H7 (cell line): ENCODE results near the gene OXA1L. TPM values are rescaled to one million over a fixed set of nuclear protein-coding genes. Genes with fewer than 3 reads are reported as not detected.
"Not testable (repeated sequence)": the region's sequence is repeated elsewhere in the genome, so short reads cannot be mapped to it uniquely, and the experiment has no call there.

Experiments
- DNase-seq: peaks from one replicate; pipeline ENCODE4 v3.0.0; 2012
- H3K27me3 ChIP-seq: 2 replicates; pipeline ENCODE4 v1.6.0; 2011; ENCODE audit warnings: mild to moderate bottlenecking, low read length; ENCODE audit not compliant: control insufficient read depth, insufficient read depth
- H3K36me3 ChIP-seq: replicated peaks from 2 replicates; pipeline ENCODE4 v1.5.1; 2011; ENCODE audit warnings: low read length; ENCODE audit not compliant: control insufficient read depth, insufficient read depth
- H3K4me3 ChIP-seq: 2 replicates; pipeline ENCODE4 v1.5.1; 2011; ENCODE audit warnings: low read depth, mild to moderate bottlenecking, control low read depth, low read length, moderate library complexity; ENCODE audit not compliant: insufficient read depth
- total RNA-seq: library from RNA; depleted of rRNA; stranded (reverse); fragments of >200 nt; shearing (Covaris generic); gene quantifications from 2 replicates; pipeline ENCODE4 v1.2.3, GENCODE V29; 2014

Gene OXA1L
- total RNA-seq, 1 experiment from 2014 or later = 192 TPM

DNA sequence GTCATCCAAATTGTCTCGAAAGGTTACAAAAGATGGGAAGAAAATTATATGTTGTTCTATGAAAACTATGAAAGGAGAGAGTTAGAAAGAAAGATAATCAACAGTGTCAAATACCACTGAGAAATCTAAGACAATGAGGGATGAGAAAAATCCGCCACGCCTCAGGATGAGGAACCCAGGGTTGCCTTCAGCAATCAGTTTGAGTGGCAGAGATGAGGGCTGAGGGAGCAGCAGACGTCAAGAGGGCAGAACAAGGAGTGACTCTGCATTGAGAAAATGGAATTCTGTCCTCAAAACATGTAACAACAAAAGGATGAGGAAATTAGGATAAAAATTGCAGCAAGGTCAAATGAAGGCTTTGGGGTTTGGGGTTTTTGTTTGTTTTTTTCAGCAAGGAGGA is 18.3 kb upstream of the OXA1L start:
- H3K4me3 ChIP-seq = no peak overlapping the region
- DNase-seq = no peak
- no peaks in the 10 kb centered on the region for H3K36me3 ChIP-seq
- no peaks in the 10 kb centered on the region for H3K27me3 ChIP-seq

DNA sequence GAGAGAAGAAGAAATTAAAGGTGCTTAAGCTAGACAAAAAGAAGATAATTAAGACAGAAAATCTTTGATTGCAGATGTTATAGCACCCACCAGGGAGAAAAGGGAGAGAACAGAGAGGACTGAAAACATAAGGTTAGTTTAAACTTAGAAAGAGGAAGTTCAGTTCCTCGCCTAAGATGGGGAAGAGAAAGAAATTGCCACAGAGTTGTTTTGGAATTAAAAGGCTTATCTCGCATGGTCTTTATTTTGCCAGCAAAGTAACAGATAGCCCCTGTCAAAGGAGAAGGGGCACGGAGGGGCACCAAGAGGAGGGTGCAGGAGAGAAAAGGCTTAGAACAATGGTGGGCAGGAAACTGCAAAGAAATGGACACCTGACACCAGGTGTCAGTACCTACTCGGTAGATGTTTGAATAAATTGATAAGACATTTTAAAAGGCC is 17.8 kb upstream of the OXA1L start:
- no peaks in the 10 kb centered on the region for H3K36me3 ChIP-seq
- H3K4me3 ChIP-seq = no peak overlapping the region
- no peak for DNase-seq
- H3K27me3 ChIP-seq = no peaks in the 10 kb centered on the region

DNA sequence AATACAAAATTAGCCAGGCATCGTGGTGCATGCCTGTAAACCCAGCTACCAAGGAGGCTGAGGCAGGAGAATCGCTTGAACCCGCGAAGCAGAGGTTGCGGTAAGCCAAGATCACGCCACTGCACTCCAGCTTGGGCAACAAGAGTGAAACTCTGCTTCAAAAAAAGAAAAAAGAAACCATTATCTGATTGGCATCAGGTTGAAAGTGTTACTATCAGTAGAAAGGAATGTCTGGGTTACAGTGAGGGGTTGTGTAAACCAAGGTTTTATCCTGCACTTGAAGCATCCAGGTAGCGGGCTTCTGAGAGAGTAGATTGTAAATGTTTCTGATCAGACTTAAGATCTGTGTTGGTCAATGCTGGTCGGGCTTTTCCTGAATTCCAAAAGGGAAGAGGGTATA is 14.1 kb upstream of the OXA1L start:
- DNase-seq = no peak
- H3K4me3 ChIP-seq = no peak overlapping the region
- no peaks in the 10 kb centered on the region for H3K27me3 ChIP-seq
- no peaks in the 10 kb centered on the region for H3K36me3 ChIP-seq

DNA sequence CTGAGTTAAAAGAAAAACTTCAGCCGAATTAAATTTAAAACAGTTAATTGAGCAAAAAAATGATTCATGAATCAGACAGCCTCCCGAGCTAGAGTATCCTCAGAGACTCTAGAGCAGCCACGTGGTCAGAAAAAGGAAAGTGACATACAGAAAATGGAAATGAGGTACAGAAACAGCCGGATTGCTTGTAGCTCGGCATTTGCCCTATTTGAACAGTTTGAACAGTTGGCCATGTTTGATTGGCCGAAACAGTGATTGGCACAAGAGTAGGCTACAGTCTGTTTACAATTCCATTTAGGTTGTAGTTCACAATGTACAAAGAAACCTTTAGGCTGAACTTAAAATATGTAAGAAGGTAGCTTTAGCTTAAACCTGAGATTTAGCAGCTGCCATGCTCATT is 12.9 kb upstream of the OXA1L start:
- DNase-seq = no peak
- Histone ChIP-seq H3K36me3 (no peaks in the 10 kb centered on the region), H3K4me3 (no peak overlapping the region), H3K27me3 (no peaks in the 10 kb centered on the region)

DNA sequence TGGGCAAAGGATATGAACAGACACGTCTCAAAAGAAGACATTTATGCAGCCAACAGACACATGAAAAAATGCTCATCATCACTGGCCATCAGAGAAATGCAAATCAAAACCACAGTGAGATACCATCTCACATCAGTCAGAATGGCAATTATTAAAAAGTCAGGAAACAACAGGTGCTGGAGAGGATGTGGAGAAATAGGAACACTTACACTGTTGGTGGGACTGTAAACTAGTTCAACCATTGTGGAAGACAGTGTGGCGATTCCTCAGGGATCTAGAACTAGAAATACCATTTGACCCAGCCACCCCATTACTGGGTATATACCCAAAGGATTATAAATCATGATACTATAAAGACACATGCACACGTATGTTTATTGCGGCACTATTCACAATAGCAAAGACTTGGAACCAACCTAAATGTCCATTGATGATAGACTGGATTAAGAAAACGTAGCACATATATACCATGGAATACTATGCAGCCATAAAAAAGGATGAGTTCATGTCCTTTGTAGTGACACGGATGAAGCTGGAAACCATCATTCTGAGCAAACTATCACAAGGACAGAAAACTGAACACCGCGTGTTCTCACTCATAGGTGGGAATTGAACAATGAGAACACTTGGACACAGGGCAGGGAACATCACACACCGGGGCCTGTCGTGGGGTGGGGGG is 8.4 kb upstream of the OXA1L start:
- not testable (repeated sequence) for H3K27me3 ChIP-seq, H3K4me3 ChIP-seq, DNase-seq, H3K36me3 ChIP-seq

DNA sequence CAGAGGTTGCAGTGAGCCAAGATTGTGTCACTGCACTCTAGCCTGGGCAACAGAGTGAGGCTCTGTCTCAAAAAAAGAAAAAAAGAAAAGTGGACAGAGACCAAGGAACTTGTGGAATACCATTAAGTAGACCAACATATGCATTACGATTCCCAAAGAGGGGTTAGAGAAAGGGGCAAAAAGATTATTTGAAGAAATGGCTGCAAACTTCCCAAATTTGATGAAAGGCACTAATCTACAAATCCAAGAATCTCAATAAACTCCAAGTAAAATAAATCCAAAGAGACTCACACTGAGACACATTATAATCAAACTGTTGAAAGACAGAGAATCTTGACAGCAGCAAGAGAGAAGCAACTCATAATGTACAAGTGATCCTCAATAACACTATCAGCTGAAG is 4.8 kb upstream of the OXA1L start:
- no peaks in the 10 kb centered on the region for H3K27me3 ChIP-seq
- H3K36me3 ChIP-seq = no peaks in the 10 kb centered on the region
- no peak overlapping the region for H3K4me3 ChIP-seq
- no peak for DNase-seq

DNA sequence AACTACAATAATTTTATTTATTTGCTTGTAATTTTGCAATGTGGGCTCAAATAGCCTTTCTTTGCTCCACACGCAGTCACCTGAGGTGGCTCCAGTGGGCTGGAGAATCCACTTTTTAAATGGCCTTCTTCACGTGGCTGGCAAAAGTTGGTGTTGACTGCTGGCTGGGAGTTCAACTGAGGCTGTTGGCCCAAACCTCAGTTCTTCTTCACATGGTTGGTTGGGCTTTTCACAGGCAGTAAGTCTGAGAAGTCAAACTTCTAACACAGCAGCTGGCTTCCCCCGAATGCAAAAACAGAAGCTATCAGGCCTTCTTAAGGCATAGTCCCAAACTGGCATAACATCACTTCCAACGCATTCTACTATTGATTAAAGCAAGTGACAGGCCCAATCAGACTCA is 2.1 kb upstream of the OXA1L start:
- DNase-seq = no peak
- Histone ChIP-seq H3K4me3 (no peak overlapping the region), H3K36me3 (peaks cover 2% of the 10 kb centered on the region; the same call in 1 of the 2 replicates), H3K27me3 (no peaks in the 10 kb centered on the region)

DNA sequence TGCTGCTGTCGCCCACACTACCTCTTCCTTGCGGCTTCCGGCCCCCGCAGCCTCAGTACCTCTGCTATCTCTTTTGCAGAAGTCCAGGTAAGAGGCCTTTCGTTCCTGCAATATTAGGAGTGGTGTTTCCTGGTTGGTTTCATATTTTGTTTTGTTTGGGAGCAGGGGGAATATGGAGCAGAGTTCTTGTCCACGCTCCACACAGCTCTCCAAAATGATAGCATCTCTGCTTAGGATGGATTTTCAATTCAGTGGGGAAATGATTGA is 768 bp downstream of the OXA1L start:
- Histone ChIP-seq H3K36me3 (peaks cover 20% of the 10 kb centered on the region), H3K27me3 (no peaks in the 10 kb centered on the region), H3K4me3 (peak overlapping the region; percentile 95)
- no peak for DNase-seq

DNA sequence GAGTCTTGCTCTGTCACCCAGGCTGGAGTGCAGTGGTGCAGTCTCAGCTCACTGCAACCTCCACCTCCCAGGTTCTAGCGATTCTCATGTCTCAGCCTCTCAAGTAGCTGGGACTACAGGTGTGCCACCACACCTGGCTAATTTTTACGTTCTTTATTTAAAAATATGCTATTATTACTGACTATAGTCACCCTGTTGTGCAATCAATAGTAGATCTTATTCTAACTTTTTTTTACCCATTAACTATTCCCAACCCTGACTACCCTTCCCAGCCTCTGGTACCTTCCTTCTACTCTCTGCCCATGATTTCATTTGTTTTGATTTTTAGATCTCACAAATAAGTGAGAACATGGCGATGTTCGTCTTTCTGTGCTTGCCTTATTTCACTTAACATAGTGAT is 2.5 kb downstream of the OXA1L start:
- no peak for DNase-seq
- no peaks in the 10 kb centered on the region for H3K27me3 ChIP-seq
- peaks cover 20% of the 10 kb centered on the region for H3K36me3 ChIP-seq
- H3K4me3 ChIP-seq = no peak overlapping the region

DNA sequence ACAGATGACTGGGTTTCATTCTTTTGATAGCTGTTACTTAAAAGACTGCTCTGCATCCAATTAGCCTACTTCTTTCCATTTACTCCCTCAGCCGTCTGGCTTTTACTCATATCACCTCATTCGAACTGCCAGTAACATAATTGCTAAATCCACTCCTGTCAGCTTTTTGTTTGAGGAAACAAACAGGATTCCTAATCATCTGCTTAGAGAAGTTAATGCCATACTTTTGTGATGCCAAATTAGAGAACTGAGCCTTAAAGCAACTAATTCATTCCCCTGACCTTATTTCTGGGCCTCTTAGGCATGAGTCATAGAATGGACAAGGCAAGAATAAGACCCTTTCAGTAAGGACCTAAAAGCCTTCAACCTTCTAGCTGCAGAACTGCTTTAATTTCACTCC is 2.9 kb downstream of the OXA1L start:
- H3K27me3 ChIP-seq = no peaks in the 10 kb centered on the region
- peaks cover 20% of the 10 kb centered on the region for H3K36me3 ChIP-seq
- no peak for DNase-seq
- no peak overlapping the region for H3K4me3 ChIP-seq

DNA sequence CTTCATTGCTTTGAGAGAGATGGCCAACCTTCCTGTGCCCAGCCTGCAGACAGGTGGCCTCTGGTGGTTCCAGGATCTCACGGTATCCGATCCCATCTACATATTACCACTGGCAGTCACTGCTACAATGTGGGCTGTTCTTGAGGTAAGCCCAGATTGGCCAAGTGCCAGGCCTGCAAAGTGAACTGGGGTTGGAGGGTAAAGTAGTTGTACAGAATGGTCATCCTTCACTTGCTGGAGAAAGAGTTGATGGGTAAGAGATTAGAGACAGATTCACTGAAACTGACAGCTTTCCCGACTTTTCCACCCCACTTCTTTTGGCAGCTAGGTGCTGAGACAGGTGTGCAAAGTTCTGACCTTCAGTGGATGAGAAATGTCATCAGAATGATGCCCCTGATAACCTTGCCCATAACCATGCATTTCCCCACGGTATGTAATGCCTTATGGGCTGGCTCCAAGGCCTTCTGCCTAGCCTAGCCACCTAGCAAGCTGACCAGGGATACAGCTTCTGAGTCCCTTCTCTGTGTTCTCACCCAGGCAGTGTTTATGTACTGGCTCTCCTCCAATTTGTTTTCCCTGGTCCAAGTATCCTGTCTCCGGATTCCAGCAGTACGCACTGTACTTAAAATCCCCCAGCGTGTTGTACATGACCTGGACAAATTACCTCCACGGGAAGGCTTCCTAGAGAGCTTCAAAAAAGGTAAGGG is 4.1 kb downstream of the OXA1L start:
- Histone ChIP-seq H3K36me3 (peaks cover 20% of the 10 kb centered on the region), H3K4me3 (no peak overlapping the region)

DNA sequence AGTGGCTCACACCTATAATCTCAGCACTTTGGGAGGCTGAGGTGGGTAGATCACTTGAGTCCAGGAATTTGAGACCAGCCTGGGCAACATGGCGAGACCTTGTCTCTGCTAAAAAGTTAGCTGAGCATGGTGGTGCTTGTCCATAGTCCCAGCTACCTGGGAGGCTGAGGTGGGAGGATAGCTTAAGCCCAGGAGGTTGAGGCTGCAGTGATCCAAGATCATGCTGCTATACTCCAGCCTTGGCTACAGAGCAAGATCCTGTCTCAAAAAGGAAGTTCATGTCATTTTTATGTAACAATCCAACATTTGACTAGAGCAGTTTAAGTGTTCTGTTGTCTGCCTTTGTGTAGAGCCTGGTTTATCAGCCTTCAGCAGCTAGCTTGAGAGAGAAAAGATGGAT is 6.2 kb downstream of the OXA1L start:
- Histone ChIP-seq H3K27me3 (no peaks in the 10 kb centered on the region), H3K4me3 (no peak overlapping the region), H3K36me3 (peaks cover 20% of the 10 kb centered on the region)
- DNase-seq = no peak

More for the DNA sequence above, 4.1 kb downstream of the OXA1L start:
- no peak for DNase-seq
- no peaks in the 10 kb centered on the region for H3K27me3 ChIP-seq

DNA sequence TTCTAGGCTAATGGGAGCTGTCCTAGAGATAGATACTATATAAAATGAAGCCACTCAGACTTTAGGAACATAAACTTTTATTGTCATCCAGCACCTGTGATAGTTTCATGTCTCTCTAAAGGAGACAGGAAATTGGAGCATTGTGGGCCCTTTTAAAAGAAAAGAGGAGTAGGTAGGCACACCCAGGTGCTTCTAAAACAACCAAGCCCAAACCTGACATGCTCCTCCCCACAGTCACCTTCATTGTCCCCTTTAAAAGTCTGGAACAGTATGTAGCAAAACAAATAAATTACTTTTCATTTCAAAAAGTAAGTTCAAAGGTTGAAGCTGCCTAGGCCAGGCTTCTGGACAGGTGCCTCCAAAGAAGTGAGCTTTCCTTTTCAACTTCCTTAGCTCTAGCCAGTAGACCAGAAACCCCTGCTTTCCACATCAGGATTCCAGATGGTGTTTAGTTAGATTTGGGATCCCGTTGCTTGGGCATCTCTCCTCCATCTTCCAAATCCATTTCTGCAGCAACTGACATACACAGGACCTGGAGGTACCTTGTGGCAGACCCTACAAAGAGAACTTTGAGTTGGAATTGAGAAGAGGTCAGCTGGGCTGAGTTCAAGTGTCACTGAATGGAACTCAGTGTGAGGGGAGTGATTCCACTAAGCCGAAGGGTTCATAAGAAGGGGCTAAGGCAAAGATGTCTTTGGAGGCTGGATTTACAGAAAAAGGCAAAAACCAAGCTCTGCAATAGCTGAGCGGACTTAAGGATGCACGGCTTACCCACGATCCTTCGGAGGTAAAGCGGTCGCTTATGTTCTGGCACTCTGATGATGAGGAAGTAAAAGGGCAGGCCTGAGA is 6.9 kb downstream of the OXA1L start:
- H3K4me3 ChIP-seq = no peak overlapping the region
- no peaks in the 10 kb centered on the region for H3K27me3 ChIP-seq
- peaks cover 18% of the 10 kb centered on the region for H3K36me3 ChIP-seq
- DNase-seq = no peak

DNA sequence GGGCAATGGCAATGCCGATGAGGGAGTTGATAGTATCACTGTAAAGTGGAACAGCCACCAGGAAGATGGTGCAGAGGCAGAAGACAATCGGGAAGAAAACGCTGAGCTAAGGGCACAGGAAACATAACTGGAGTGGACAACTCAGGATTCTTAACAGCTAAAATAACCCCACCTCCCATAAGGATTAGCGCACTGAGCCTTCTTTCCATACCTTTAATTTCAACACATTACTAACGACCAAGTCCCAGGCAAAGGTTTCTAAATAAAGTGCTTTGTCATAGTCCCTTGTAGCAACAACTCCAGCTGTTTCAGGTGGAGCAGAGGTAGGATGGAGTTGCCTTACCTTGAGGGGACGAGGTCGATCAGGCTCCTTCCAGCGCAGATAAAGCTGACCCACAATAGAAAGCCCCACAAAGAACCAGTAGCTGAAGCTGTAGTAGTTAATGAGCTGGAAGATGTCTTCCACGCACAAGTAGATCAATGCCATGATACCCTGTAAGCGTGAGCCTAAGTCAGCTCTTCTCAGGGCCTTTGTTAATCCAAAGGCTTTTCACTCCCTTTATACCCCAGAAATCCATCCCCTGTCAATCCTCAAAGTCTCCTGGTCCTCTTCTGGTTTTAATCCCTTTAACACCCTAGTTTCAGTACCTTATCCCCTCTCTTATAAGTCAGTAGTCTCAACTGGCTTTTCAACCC is 7.7 kb downstream of the OXA1L start:
- no peaks in the 10 kb centered on the region for H3K27me3 ChIP-seq
- no peak for DNase-seq
- H3K36me3 ChIP-seq = peaks cover 18% of the 10 kb centered on the region
- H3K4me3 ChIP-seq = no peak overlapping the region
